WTC11 (cell line): ENCODE results near the gene WNT8A. TPM values are rescaled to one million over a fixed set of nuclear protein-coding genes. Genes with fewer than 3 reads are reported as not detected.

Experiments
- CBFB ChIP-seq: sonication (generic); formaldehyde crosslinking; IDR thresholded peaks from 2 replicates; pipeline ENCODE4 v1.8.1; 2022; ENCODE audit warnings: mild to moderate bottlenecking, low read depth, missing genetic modification reagents
- CREM ChIP-seq: sonication (generic); formaldehyde crosslinking; IDR thresholded peaks from 2 replicates; pipeline ENCODE4 v1.8.1; 2022; ENCODE audit warnings: mild to moderate bottlenecking, missing genetic modification reagents, moderate library complexity
- E2F4 ChIP-seq: sonication (generic); formaldehyde crosslinking; IDR thresholded peaks from 2 replicates; pipeline ENCODE4 v1.8.1; 2022; ENCODE audit warnings: low read depth, mild to moderate bottlenecking, moderate library complexity, missing genetic modification reagents, borderline replicate concordance
- ETV6 ChIP-seq: sonication (generic); formaldehyde crosslinking; IDR thresholded peaks from 2 replicates; pipeline ENCODE4 v1.8.1; 2022; ENCODE audit warnings: mild to moderate bottlenecking, missing genetic modification reagents
- FOXJ3 ChIP-seq: sonication (generic); formaldehyde crosslinking; IDR thresholded peaks from 2 replicates; pipeline ENCODE4 v1.9.0; 2021; ENCODE audit warnings: missing genetic modification reagents, mild to moderate bottlenecking, borderline replicate concordance
- FOXP1 ChIP-seq: sonication (generic); formaldehyde crosslinking; IDR thresholded peaks from 2 replicates; pipeline ENCODE4 v1.8.0; 2022; ENCODE audit warnings: missing genetic modification reagents, mild to moderate bottlenecking, moderate library complexity, borderline replicate concordance
- GTF2I ChIP-seq: fragments of 250-450 bp; sonication (Bioruptor Pico); conservative IDR thresholded peaks from 2 replicates; pipeline ENCODE4 v1.4.0; 2021; ENCODE audit warnings: mild to moderate bottlenecking
- IRF2 ChIP-seq: sonication (generic); formaldehyde crosslinking; IDR thresholded peaks from 2 replicates; pipeline ENCODE4 v1.8.0; 2022; ENCODE audit warnings: low read depth, missing genetic modification reagents, borderline replicate concordance
- KAT7 ChIP-seq: sonication (generic); formaldehyde crosslinking; IDR thresholded peaks from 2 replicates; pipeline ENCODE4 v1.8.1; 2023; ENCODE audit warnings: missing genetic modification reagents, mild to moderate bottlenecking, borderline replicate concordance
- NFATC4 ChIP-seq: fragments of 250-450 bp; sonication (Bioruptor Pico); IDR thresholded peaks from 2 replicates; pipeline ENCODE4 v1.9.0; 2021; ENCODE audit warnings: mild to moderate bottlenecking
- NFYB ChIP-seq: sonication (generic); formaldehyde crosslinking; conservative IDR thresholded peaks from 2 replicates; pipeline ENCODE4 v1.8.0; 2022; ENCODE audit warnings: low read depth, missing genetic modification reagents
- NR1H2 ChIP-seq: sonication (generic); formaldehyde crosslinking; IDR thresholded peaks from 2 replicates; pipeline ENCODE4 v1.9.0; 2021; ENCODE audit warnings: mild to moderate bottlenecking, moderate library complexity, missing genetic modification reagents
- SMAD3 ChIP-seq: sonication (generic); formaldehyde crosslinking; IDR thresholded peaks from 2 replicates; pipeline ENCODE4 v1.8.0; 2022; ENCODE audit warnings: missing genetic modification reagents, mild to moderate bottlenecking, borderline replicate concordance
- SP1 ChIP-seq: sonication (generic); formaldehyde crosslinking; conservative IDR thresholded peaks from 2 replicates; pipeline ENCODE4 v1.8.1; 2022; ENCODE audit warnings: missing genetic modification reagents
- STAT6 ChIP-seq: sonication (generic); formaldehyde crosslinking; conservative IDR thresholded peaks from 2 replicates; pipeline ENCODE4 v1.8.1; 2023; ENCODE audit warnings: mild to moderate bottlenecking, low read depth, missing genetic modification reagents, moderate library complexity
- ZNF121 ChIP-seq: sonication (generic); formaldehyde crosslinking; IDR thresholded peaks from 2 replicates; pipeline ENCODE4 v1.8.0; 2023; ENCODE audit warnings: missing genetic modification reagents
- ZNF138 ChIP-seq: sonication (generic); formaldehyde crosslinking; conservative IDR thresholded peaks from 2 replicates; pipeline ENCODE4 v1.8.1; 2022; ENCODE audit warnings: mild to moderate bottlenecking, moderate library complexity, missing genetic modification reagents
- ZNF232 ChIP-seq: sonication (generic); formaldehyde crosslinking; IDR thresholded peaks from 2 replicates; pipeline ENCODE4 v1.8.0; 2022; ENCODE audit warnings: mild to moderate bottlenecking, missing genetic modification reagents
- ZNF512 ChIP-seq: sonication (generic); formaldehyde crosslinking; IDR thresholded peaks from 2 replicates; pipeline ENCODE4 v1.8.1; 2022; ENCODE audit warnings: missing genetic modification reagents, borderline replicate concordance
- total RNA-seq: library from RNA; stranded (reverse); gene quantifications from 3 replicates; pipeline ENCODE4 v1.2.3, GENCODE V29; 2021
- TF ChIP-seq, protein P1 (sequence below): sonication (generic); formaldehyde crosslinking; IDR thresholded peaks from 2 replicates; pipeline ENCODE4 v1.8.0; 2023; ENCODE audit warnings: mild to moderate bottlenecking, missing genetic modification reagents
- TF ChIP-seq, protein P2 (sequence below): sonication (generic); formaldehyde crosslinking; IDR thresholded peaks from 2 replicates; pipeline ENCODE4 v1.8.1; 2023; ENCODE audit warnings: mild to moderate bottlenecking, missing genetic modification reagents, borderline replicate concordance
- TF ChIP-seq, protein P3 (sequence below): sonication (generic); formaldehyde crosslinking; IDR thresholded peaks from 2 replicates; pipeline ENCODE4 v1.8.0; 2023; ENCODE audit warnings: missing genetic modification reagents, mild to moderate bottlenecking, borderline replicate concordance

WNT8A gene
- total RNA-seq, 1 experiment from 2014 or later: not detected

GRCh38 chr5:138095100-138095907, 11.5 kb downstream of the WNT8A start (continued):
- TF ChIP-seq ZNF512 (CRISPR knock-in tag): no peak
- no peak for TF ChIP-seq CBFB
- TF ChIP-seq E2F4 (CRISPR knock-in tag): no peak
- TF ChIP-seq, protein P1, sequence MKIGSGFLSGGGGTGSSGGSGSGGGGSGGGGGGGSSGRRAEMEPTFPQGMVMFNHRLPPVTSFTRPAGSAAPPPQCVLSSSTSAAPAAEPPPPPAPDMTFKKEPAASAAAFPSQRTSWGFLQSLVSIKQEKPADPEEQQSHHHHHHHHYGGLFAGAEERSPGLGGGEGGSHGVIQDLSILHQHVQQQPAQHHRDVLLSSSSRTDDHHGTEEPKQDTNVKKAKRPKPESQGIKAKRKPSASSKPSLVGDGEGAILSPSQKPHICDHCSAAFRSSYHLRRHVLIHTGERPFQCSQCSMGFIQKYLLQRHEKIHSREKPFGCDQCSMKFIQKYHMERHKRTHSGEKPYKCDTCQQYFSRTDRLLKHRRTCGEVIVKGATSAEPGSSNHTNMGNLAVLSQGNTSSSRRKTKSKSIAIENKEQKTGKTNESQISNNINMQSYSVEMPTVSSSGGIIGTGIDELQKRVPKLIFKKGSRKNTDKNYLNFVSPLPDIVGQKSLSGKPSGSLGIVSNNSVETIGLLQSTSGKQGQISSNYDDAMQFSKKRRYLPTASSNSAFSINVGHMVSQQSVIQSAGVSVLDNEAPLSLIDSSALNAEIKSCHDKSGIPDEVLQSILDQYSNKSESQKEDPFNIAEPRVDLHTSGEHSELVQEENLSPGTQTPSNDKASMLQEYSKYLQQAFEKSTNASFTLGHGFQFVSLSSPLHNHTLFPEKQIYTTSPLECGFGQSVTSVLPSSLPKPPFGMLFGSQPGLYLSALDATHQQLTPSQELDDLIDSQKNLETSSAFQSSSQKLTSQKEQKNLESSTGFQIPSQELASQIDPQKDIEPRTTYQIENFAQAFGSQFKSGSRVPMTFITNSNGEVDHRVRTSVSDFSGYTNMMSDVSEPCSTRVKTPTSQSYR (CRISPR knock-in tag): 0 out of 2 replicates have a peak, but pooled peaks have one; percentile 32
- TF ChIP-seq IRF2 (CRISPR knock-in tag): no peak
- no peak for TF ChIP-seq GTF2I (CRISPR knock-in tag)
- TF ChIP-seq FOXP1 (CRISPR knock-in tag): no peak
- no peak for TF ChIP-seq NFATC4 (CRISPR knock-in tag)
- TF ChIP-seq SMAD3: no peak
- TF ChIP-seq, protein P2, sequence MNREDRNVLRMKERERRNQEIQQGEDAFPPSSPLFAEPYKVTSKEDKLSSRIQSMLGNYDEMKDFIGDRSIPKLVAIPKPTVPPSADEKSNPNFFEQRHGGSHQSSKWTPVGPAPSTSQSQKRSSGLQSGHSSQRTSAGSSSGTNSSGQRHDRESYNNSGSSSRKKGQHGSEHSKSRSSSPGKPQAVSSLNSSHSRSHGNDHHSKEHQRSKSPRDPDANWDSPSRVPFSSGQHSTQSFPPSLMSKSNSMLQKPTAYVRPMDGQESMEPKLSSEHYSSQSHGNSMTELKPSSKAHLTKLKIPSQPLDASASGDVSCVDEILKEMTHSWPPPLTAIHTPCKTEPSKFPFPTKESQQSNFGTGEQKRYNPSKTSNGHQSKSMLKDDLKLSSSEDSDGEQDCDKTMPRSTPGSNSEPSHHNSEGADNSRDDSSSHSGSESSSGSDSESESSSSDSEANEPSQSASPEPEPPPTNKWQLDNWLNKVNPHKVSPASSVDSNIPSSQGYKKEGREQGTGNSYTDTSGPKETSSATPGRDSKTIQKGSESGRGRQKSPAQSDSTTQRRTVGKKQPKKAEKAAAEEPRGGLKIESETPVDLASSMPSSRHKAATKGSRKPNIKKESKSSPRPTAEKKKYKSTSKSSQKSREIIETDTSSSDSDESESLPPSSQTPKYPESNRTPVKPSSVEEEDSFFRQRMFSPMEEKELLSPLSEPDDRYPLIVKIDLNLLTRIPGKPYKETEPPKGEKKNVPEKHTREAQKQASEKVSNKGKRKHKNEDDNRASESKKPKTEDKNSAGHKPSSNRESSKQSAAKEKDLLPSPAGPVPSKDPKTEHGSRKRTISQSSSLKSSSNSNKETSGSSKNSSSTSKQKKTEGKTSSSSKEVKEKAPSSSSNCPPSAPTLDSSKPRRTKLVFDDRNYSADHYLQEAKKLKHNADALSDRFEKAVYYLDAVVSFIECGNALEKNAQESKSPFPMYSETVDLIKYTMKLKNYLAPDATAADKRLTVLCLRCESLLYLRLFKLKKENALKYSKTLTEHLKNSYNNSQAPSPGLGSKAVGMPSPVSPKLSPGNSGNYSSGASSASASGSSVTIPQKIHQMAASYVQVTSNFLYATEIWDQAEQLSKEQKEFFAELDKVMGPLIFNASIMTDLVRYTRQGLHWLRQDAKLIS (CRISPR knock-in tag): no peak
- TF ChIP-seq, protein P3, sequence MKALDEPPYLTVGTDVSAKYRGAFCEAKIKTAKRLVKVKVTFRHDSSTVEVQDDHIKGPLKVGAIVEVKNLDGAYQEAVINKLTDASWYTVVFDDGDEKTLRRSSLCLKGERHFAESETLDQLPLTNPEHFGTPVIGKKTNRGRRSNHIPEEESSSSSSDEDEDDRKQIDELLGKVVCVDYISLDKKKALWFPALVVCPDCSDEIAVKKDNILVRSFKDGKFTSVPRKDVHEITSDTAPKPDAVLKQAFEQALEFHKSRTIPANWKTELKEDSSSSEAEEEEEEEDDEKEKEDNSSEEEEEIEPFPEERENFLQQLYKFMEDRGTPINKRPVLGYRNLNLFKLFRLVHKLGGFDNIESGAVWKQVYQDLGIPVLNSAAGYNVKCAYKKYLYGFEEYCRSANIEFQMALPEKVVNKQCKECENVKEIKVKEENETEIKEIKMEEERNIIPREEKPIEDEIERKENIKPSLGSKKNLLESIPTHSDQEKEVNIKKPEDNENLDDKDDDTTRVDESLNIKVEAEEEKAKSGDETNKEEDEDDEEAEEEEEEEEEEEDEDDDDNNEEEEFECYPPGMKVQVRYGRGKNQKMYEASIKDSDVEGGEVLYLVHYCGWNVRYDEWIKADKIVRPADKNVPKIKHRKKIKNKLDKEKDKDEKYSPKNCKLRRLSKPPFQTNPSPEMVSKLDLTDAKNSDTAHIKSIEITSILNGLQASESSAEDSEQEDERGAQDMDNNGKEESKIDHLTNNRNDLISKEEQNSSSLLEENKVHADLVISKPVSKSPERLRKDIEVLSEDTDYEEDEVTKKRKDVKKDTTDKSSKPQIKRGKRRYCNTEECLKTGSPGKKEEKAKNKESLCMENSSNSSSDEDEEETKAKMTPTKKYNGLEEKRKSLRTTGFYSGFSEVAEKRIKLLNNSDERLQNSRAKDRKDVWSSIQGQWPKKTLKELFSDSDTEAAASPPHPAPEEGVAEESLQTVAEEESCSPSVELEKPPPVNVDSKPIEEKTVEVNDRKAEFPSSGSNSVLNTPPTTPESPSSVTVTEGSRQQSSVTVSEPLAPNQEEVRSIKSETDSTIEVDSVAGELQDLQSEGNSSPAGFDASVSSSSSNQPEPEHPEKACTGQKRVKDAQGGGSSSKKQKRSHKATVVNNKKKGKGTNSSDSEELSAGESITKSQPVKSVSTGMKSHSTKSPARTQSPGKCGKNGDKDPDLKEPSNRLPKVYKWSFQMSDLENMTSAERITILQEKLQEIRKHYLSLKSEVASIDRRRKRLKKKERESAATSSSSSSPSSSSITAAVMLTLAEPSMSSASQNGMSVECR (CRISPR knock-in tag): no peak
- TF ChIP-seq CREM (CRISPR knock-in tag): no peak
- no peak for TF ChIP-seq STAT6 (CRISPR knock-in tag)
- 0 out of 2 replicates have a peak, but pooled peaks have one; percentile 28 for TF ChIP-seq SP1
- TF ChIP-seq FOXJ3 (CRISPR knock-in tag): no peak
- TF ChIP-seq NFYB: no peak
- no peak for TF ChIP-seq NR1H2 (CRISPR knock-in tag)
- TF ChIP-seq ZNF232 (CRISPR knock-in tag): no peak
- TF ChIP-seq KAT7 (CRISPR knock-in tag): no peak
- no peak for TF ChIP-seq ZNF121 (CRISPR knock-in tag)
- TF ChIP-seq ZNF138 (CRISPR knock-in tag): no peak
- TF ChIP-seq ETV6 (CRISPR knock-in tag): no peak
